NCI-H187 treated with DMSO at 0.1 percent for 48 hours (cell line): Measurements from ENCODE around the gene PLA2G2C.

Experiments
- DNase-seq: peaks from one replicate; lab custom pipeline; 2025; lab: John Stamatoyannopoulos, UW

PLA2G2C gene

DNA sequence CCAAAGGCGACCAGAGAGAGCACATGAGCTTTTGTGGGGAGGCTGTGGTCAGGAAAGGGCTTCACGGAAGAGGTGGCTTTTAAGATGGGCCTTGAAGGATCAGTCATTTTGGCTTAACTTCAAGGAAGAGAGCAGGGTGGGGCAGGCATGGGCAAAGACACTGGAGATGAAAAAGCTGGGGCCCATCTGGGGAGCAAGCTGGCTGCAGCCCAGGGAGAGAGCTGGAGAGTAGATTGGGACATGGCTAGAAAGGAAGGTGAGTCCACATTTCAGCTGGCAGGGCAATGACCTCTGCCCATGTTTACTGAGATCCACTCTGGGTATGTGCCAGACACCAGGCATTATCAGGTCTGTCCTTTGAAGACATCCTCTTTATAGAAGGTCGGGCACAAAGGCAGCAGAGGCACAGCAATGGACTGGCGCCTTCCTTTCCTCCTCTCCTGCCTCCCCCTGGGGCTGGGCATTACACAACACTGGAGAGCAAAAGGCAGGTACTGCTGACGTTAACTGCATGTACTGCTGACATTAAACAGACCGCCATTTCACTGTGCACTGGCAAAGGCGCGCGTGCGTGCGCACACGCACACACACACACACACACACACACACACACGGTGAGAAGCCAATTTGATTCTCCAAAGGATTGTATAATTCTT is 2.6 kb downstream of the PLA2G2C start:
- DNase-seq: no peak

DNA sequence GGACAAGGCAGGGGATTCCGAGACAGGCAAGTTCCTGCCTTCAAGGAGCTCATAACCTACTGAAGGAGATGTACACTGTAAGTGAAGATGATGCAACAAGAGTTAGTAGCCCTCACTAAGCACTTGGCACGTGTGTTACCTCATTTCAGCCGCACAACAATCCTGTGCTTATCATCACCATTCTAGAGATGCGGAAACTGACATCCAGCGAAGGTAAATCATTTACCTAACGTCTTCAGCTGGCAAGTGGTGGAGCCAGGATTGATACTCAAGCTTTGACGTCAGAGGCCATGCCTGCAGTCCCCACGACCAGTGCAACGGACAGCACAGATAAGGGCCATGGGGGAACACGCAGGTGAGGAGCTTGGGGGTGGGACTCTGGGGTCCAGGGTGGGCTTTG is 3.3 kb downstream of the PLA2G2C start:
- no peak for DNase-seq

DNA sequence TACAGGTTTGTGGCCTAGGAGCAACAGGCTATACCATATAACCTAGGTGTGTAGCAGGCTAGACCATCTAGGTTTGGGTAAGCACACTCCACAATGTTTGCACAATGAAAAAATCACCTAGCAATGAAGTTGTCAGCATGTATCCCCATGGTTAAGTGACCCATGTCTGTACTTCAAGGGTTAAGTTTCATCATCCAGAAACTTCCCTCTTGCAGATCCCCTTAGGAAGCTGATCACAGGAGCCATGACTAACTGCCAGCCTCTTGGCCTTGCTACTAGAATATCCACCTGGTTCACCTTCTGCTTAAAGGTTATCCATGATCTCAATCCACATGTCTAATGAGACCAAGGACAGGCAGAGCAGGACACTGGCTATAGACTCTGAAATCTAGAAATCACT is 3.9 kb downstream of the PLA2G2C start:
- DNase-seq: no peak

- DNase-seq: no peak
Observed at GRCh38 chr1:20180844-20181207, 5.5 kb downstream of the PLA2G2C start.

DNA sequence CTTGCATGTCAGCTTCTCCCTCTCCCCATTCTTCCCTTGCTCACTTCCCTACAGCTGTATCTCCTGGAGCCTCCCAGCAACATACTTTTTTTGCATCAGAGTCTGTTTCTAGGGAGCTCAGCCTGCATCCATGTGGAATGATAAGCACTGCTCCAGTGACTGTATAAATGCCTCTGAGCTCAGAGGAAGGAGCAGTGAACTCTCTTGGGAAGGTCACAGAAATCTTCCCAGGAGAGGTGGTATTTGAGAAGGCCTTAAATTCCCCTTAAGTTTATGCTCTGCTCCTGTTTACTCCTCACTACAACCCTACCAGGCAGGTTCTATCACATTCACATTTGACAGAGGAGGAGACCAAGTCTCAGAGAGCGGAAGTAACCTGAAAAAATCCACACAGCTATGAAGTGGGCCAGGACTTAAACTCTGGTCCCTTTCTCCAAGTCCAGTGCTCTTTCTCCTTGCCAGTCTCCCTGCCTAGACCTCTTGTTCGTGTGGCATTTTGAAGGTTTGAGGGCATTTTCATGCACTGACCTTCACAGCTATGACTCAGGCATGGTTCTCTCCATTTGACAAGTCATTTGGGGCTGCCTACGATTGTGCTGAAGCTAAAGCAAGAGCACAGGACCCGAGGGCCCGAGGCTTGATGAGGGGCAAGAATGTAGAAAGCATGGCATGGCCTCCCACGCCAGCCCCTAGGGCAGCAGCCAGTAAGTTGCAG is 6.0 kb downstream of the PLA2G2C start:
- no peak for DNase-seq

DNA sequence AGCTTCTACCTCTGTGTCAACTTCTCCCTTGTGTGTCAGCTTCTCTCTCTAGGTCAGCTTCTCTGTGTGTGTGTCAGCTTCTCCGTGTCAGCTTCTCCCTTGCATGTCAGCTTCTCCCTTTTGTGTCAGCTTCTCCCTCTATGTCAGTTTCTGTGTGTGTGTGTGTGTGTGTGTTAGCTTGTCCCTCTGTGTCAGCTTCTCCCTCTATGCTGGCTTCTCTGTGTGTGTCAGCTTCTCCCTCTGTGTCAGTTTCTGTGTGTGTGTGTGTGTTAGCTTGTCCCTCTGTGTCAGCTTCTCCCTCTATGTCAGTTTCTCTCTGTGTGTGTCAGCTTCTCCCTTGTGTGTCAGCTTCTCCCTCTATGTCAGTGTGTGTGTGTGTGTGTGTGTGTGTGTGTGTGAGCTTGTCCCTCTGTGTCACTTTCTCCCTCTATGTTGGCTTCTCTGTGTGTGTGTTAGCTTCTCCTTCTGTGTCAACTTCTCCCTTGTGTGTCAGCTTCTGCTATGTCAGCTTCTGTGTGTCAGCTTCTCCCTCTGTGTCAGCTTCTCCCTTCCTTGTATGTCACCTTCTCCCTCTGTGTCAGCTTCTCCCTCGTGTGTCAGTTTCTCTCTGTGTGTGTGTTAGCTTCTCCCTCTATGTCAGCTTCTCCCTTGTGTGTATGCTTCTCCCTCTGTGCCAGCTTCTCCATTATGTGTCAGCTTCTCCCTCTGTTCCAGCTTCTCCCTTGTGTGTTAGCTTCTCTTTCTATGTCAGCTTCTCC is 6.8 kb downstream of the PLA2G2C start:
- no peak for DNase-seq

GRCh38 chr1:20178634-20179370 is 7.5 kb downstream of the PLA2G2C start:
- DNase-seq: no peak

- no peak for DNase-seq
Observed at GRCh38 chr1:20174937-20175666, 11.2 kb downstream of the PLA2G2C start.

DNA sequence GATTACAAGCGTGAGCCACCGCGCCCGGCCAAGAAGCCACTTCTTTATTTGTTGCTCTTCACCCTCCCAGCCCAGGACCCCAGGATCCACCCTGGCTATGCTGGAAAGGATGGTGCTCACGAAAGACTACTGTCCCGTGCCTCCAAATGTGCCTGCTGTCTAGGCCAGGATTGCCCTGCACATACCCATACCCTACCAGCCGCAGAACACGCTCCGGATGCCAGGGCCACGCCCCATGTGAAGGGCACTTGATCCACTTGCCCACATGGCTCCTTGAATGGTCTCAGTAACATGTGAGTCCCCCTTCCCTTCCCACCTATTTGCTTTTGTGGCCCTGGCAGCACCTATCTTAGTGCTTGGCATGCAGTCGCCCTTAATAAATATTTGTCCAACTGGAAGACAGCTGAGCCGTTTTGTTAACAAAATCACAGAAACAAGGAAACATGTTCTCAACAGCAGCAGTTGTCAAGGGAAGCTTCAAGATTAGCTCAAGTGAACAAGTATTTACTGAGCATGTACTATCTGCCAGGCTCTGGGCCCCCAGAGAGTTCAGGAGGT is 14.2 kb downstream of the PLA2G2C start:
- DNase-seq: no peak

DNA sequence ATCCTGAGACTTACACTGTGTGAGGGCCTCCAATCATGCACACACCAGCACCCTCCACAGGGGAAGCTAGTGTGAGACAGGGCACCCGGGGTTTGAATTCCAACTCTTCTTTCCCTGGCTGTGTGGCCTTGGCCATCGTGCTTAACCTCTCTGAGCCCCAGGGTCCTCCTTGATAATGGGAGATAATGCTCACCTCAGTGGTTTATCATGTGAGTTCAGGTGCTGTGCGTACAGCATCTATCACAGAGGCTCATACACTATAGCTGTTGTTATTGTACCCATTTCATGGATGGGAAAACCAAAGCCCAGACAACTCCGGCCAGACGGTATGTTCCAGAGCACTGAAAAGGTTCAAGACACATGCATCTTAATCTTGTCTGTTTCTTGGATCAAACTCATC is 16.4 kb downstream of the PLA2G2C start:
- DNase-seq: no peak

- no peak for DNase-seq
Observed at GRCh38 chr1:20168564-20169491, 17.5 kb downstream of the PLA2G2C start.

GRCh38 chr1:20167126-20167525 is 19.2 kb downstream of the PLA2G2C start:
- DNase-seq: no peak

DNA sequence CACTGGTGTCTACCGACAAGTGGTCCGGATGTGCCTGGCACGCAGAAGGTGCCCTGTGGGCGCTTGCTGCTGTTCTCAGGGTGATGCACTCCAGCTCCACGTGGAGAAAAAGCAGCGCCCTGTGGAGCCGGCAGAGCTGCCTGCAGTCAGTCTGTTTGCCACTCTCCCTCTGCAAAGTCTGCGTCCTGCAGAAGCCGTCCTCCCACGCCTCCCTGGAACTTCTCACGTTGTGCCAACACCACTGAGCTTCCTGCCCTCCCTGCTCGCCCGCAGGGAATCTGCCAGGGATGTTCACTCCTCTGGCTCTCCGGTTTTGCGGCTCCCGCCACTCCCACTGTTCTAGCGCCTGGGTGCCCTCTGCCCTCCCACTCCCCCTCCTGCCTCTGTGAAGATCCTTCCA is 20.3 kb downstream of the PLA2G2C start:
- DNase-seq: no peak

DNA sequence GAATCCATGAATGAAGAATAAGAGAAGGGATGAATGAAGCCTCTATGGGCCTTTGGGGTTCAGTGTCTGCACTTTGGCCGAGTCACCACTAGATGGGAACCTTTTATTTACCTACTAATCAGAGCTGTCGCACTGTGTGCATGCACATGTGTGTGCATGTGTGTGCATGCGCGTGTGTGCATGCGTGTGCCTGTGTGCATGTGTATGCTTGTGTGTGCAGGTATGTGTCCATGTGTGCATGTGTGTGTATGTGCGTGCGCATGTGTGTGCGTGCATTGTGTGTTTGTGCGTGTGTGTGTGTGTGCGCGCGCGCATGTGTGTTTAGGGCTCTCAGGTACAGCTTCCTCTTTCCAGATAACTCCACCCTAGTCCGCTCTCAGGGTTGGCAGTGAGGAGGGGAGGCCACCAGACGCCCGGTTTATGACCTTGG is 20.8 kb downstream of the PLA2G2C start:
- no peak for DNase-seq

DNA sequence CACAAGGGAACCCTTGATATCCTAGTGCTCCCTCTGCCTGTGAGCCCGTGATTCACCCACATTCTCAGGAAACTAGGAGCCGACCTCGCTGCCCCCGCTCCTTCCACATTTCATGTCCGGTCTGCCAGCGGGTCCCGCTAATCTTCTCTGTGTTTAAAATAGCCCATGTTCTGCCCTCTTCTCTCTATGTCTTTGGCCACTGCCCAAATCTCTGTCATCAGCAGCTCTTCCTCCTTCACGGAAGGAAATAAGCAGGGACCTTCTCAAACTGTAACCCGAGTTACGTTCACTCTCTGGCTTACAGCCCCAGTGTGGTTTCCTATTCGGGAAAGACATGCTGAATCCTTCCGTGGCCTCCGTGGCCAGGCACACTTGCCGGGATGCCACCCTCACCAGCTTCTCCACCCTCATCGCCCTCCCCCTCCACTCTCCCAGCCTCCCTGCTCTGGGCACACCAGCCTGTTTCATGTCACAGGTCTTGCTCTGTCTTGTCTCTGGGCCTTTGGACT is 21.6 kb downstream of the PLA2G2C start:
- DNase-seq: no peak

GRCh38 chr1:20160034-20160433 is 26.3 kb downstream of the PLA2G2C start:
- DNase-seq: no peak

- DNase-seq: no peak
Observed at GRCh38 chr1:20158358-20159070, 27.8 kb downstream of the PLA2G2C start.

- no peak for DNase-seq
Observed at GRCh38 chr1:20154301-20154831, 32.0 kb downstream of the PLA2G2C start.

DNA sequence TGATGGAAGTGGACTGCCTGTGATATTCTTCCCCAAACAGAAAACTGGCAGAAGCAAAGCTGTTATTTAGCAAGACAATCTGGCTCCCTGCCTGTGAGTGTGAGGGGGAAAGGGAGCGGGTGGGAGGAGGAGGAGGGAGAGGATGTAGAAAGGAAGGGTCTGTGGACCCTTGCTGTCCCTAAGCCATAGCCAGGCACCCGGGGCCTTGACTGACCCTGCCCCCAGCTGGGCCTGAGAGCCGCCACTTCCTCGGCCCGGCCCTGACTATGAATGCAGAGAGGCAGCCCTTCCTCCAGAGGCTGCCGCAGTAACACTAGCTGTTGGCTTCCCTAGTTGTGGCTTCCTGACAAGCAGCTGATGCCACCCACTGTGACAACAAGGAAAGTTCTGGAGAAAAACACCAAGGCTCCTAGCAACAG is 33.3 kb downstream of the PLA2G2C start:
- no peak for DNase-seq
